ENCODE measurements around the gene FAAP20.

- no peak for TF ChIP-seq CTCF (IDR thresholded peaks at IDR 0.05; ENCODE audit: low read length)
- TF ChIP-seq EZH2 (optimal IDR thresholded peaks at IDR 0.05; ENCODE audit: low read depth, low read length): no peak
Observed at GRCh38 chr1:2209400-2210083, 15.0 kb upstream of the FAAP20 start.
